Endodermal cell (in vitro differentiated cells): Measurements from ENCODE around the gene ZBTB17. TPM values are rescaled to one million over a fixed set of nuclear protein-coding genes. Genes with fewer than 3 reads are reported as not detected.

Experiments
- DNase-seq: peaks from one replicate; pipeline ENCODE4 v3.0.0-alpha.2; 2017
- H3K27ac ChIP-seq: 2 replicates; pipeline ENCODE4 v1.5.1; 2013; ENCODE audit warnings: mild to moderate bottlenecking, low read depth, low read length, moderate library complexity
- H3K27me3 ChIP-seq: 2 replicates; pipeline ENCODE4 v1.6.1; 2013; ENCODE audit warnings: mild to moderate bottlenecking, low read length, moderate library complexity; ENCODE audit not compliant: insufficient read depth, control insufficient read depth, poor library complexity, severe bottlenecking
- H3K36me3 ChIP-seq: 2 replicates; pipeline ENCODE4 v1.7.0; 2013; ENCODE audit warnings: mild to moderate bottlenecking, low read length, moderate library complexity; ENCODE audit not compliant: control insufficient read depth, insufficient read depth
- H3K4me1 ChIP-seq: one replicate; pipeline ENCODE4 v1.7.0; 2013; ENCODE audit warnings: low read length; ENCODE audit not compliant: control insufficient read depth, insufficient read depth
- H3K4me3 ChIP-seq: 2 replicates; pipeline ENCODE4 v1.5.1; 2013; ENCODE audit warnings: mild to moderate bottlenecking, low read length, moderate library complexity
- H3K9ac ChIP-seq: 2 replicates; pipeline ENCODE4 v1.6.1; 2013; ENCODE audit warnings: mild to moderate bottlenecking, low read length, moderate library complexity; ENCODE audit not compliant: poor library complexity, severe bottlenecking; ENCODE audit errors: extremely low read depth
- H3K9me3 ChIP-seq: 2 replicates; pipeline ENCODE4 v1.6.1; 2013; ENCODE audit warnings: mild to moderate bottlenecking, low read length, moderate library complexity; ENCODE audit not compliant: control insufficient read depth
- H3K27ac Mint-ChIP-seq: 2 replicates; pipeline ENCODE4 v1.8.0; 2020; ENCODE audit warnings: mixed read lengths
- H3K27me3 Mint-ChIP-seq: 2 replicates; pipeline ENCODE4 v1.8.0; 2021; ENCODE audit warnings: mild to moderate bottlenecking, mixed read lengths; ENCODE audit not compliant: insufficient read depth
- H3K36me3 Mint-ChIP-seq: 2 replicates; pipeline ENCODE4 v1.8.0; 2020; ENCODE audit warnings: low read depth, mixed read lengths
- H3K4me1 Mint-ChIP-seq: 2 replicates; pipeline ENCODE4 v1.8.0; 2020; ENCODE audit warnings: mixed read lengths
- H3K4me3 Mint-ChIP-seq: 2 replicates; pipeline ENCODE4 v1.8.0; 2020; ENCODE audit warnings: mild to moderate bottlenecking, moderate library complexity, mixed read lengths
- H3K9me3 Mint-ChIP-seq: 2 replicates; pipeline ENCODE4 v1.8.0; 2020; ENCODE audit warnings: mild to moderate bottlenecking, mixed read lengths
- CTCF ChIP-seq: fragments of 200-600 bp; sonication (generic); conservative IDR thresholded peaks from 2 replicates; pipeline ENCODE4 v1.5.0; 2021; ENCODE audit warnings: antibody characterized with exemption, mild to moderate bottlenecking
- WGBS, 2 experiments: methylation state at CpG; one replicate each; pipeline versions ENCODE4 v1.1.5 to v1.1.7; 2013; ENCODE audit warnings: missing lambda C conversion rate in 2 of 2, mixed read lengths in 1 of 2; ENCODE audit not compliant: insufficient coverage in 1 of 2, insufficient read length in 1 of 2; 5-methylcytosine and 5-hydroxymethylcytosine counted together
- total RNA-seq, 2 donors: library from RNA; stranded (reverse); fragmentation: NEBNext Ultra II Directional in 1 of 2; extraction: Animal tissue kit (Norgen Biotek cat#: 25700) in 1 of 2; gene quantifications; 2 replicates in 1 of 2; 3 replicates in 1 of 2; pipeline ENCODE4 v1.2.1, GENCODE V29; 2021

Gene ZBTB17
- total RNA-seq, 2 donors from 2014 or later, result 28.0 to 31.7 TPM

- H3K4me3 Mint-ChIP-seq, result no peak overlapping the region
- WGBS, 2 experiments, result 87 to 98% methylated on average over 5 to 6 of the region's 6 CpGs
- DNase-seq, result no peak
- Histone ChIP-seq H3K27ac (no peak overlapping the region), H3K9me3 (no peaks in the 10 kb centered on the region), H3K4me3 (no peak overlapping the region), H3K27me3 (no peaks in the 10 kb centered on the region), H3K4me1 (peaks cover 9% of the 10 kb centered on the region), H3K9ac (no peak overlapping the region), H3K36me3 (no peaks in the 10 kb centered on the region)
- no peak overlapping the region for H3K27ac Mint-ChIP-seq
- no peaks in the 10 kb centered on the region for H3K9me3 Mint-ChIP-seq
- H3K36me3 Mint-ChIP-seq, result no peaks in the 10 kb centered on the region
- no peaks in the 10 kb centered on the region for H3K27me3 Mint-ChIP-seq
- peaks cover 7% of the 10 kb centered on the region for H3K4me1 Mint-ChIP-seq
- no peak for TF ChIP-seq CTCF
These were observed 31.9 kb upstream of the ZBTB17 start for GRCh38 chr1:16007671-16008341.

- no peak for DNase-seq
- peaks cover 7% of the 10 kb centered on the region for H3K4me1 Mint-ChIP-seq
- Histone ChIP-seq H3K4me1 (peaks cover 9% of the 10 kb centered on the region), H3K9ac (no peak overlapping the region), H3K4me3 (no peak overlapping the region), H3K9me3 (no peaks in the 10 kb centered on the region), H3K27ac (no peak overlapping the region), H3K27me3 (no peaks in the 10 kb centered on the region), H3K36me3 (no peaks in the 10 kb centered on the region)
- H3K4me3 Mint-ChIP-seq, result no peak overlapping the region
- H3K27me3 Mint-ChIP-seq, result no peaks in the 10 kb centered on the region
- 77 to 79% methylated on average over 5 to 9 of the region's 9 CpGs for WGBS, 2 experiments
- H3K27ac Mint-ChIP-seq, result no peak overlapping the region
- TF ChIP-seq CTCF, result peak; percentile 21
- H3K9me3 Mint-ChIP-seq, result no peaks in the 10 kb centered on the region
- no peaks in the 10 kb centered on the region for H3K36me3 Mint-ChIP-seq
These were observed 30.9 kb upstream of the ZBTB17 start for GRCh38 chr1:16006552-16007485.

GRCh38 chr1:16006010-16006409, 30.1 kb upstream of the ZBTB17 start:
- H3K27me3 Mint-ChIP-seq, result no peaks in the 10 kb centered on the region
- WGBS, 2 experiments, result 88 to 91% methylated on average over 7 to 11 of the region's 11 CpGs

More at GRCh38 chr1:16006010-16006409, 30.1 kb upstream of the ZBTB17 start:
- H3K36me3 Mint-ChIP-seq, result no peaks in the 10 kb centered on the region
- H3K4me1 Mint-ChIP-seq, result peaks cover 7% of the 10 kb centered on the region
- H3K4me1 ChIP-seq, result peaks cover 9% of the 10 kb centered on the region
- no peak overlapping the region for H3K4me3 ChIP-seq
- H3K27me3 ChIP-seq, result no peaks in the 10 kb centered on the region
- TF ChIP-seq CTCF, result no peak
- no peak overlapping the region for H3K9ac ChIP-seq
- H3K9me3 Mint-ChIP-seq, result no peaks in the 10 kb centered on the region
- H3K27ac Mint-ChIP-seq, result no peak overlapping the region
- no peak overlapping the region for H3K27ac ChIP-seq
- H3K36me3 ChIP-seq, result no peaks in the 10 kb centered on the region
- H3K9me3 ChIP-seq, result no peaks in the 10 kb centered on the region
- H3K4me3 Mint-ChIP-seq, result no peak overlapping the region
- DNase-seq, result peak; percentile 36
